Loucy (cell line): ENCODE measurements around the gene TMPRSS11F.

Experiments
- CTCF ChIP-seq: fragments of 200-600 bp; sonication (generic); conservative IDR thresholded peaks from 2 replicates; pipeline ENCODE4 v1.5.1; 2014; ENCODE audit warnings: mild to moderate bottlenecking, antibody characterized with exemption, low read length
- EZH2phosphoT487 ChIP-seq: fragments of 200-600 bp; IDR thresholded peaks from 2 replicates; pipeline ENCODE4 v1.6.1; 2018; ENCODE audit warnings: antibody characterized with exemption, mild to moderate bottlenecking, moderate library complexity, borderline replicate concordance

- TF ChIP-seq CTCF: no peak
- no peak for TF ChIP-seq EZH2phosphoT487
Measured at GRCh38 chr4:68167706-68168105, 38.0 kb upstream of the TMPRSS11F start.
